Measurements from ENCODE around the gene MTSS2. TPM values are rescaled to one million over a fixed set of nuclear protein-coding genes. Genes with fewer than 3 reads are reported as not detected.

Gene MTSS2
- total and polyA plus RNA-seq, 5 donors, result 47.5 to 71.2 (median 66.4) TPM

DNA sequence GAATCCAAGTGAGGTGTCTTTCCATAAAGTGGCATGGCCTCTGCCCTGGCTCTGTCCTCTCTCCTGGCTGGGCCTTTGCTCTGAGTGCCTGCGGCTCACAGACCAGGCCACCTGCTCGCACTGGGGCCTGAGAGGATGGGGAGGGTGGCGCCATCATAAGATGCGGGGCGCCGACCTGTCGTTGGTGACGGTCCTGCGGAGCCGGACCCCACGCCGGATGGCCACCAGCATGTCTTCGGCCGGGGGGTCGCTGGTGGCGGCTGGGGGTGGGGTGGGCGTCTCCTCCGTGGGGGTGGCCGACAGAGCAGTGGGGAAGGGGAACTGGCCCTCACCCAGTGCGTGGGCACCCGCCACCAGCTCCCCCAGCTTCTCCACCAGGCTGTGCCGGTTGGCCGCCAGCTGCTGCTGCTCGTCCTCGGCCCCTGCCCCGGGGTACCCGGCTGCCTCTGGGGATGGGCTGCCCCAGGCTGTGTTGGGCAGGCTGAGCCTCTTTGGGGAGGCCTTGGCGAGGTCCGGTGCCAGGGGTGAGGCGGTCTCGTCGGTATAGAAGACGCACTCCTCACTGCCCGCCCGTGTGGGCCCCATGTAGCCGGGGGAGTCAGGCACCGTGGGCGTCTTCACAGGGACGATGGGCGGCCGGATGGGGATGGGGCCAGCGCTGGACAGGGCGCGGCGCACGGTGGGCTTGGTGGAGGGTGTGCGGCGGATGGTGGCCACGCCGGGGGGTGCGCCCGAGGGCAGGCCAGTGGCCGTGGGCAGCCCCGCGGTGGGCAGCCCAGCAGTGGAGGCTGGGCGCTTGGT lies 22.1 kb downstream of the MTSS2 start:
- H3K9me3 ChIP-seq (ENCODE audit: control insufficient read depth, low read length), result no peaks in the 10 kb centered on the region
- H3K4me3 ChIP-seq (ENCODE audit: low read length), result no peak overlapping the region
- H3K27me3 ChIP-seq (ENCODE audit: control insufficient read depth, insufficient read depth), result no peaks in the 10 kb centered on the region
- 95% methylated on average over 56 of the region's 56 CpGs for WGBS
- intact Hi-C loops (cut with DNase I), result no loop called here
- no peaks in the 10 kb centered on the region for H3K4me1 ChIP-seq (ENCODE audit: control insufficient read depth, insufficient read depth, low read length)
- ATAC-seq, result peak in 1 of 2 donors; percentile 5
- DNase-seq, result peak in 2 of 3 donors; percentile 16 to 63
- H3K27ac ChIP-seq (ENCODE audit: low read length), result no peak overlapping the region

DNA sequence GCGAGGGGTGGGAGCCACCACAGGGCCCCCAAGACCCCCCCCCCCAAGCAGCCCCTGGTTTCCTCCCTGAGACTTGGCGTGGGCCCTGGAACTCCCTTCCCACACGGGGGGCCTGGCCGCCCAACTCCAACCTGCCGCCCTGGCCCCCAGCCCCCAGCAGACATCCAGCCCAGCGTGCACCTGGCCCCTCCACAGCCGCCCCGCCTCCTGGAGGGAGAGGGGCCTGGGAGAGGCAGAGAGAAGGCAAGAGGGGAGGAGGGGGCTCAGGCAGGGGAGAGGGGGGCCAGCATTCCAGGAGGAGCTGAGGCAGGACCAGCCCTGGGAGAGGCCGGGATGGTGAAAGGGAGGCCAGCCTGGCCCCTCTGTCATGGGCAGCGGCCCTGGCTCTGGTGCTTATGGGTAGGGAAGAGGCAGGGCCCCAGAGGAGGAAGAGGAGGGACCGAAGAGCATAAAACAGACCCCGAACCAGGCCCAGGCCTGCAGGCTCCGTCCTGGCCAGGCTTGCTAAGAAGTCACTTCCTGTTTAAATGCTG lies 22.8 kb downstream of the MTSS2 start:
- ATAC-seq (no peak), DNase-seq (peak in 1 of 3 donors; percentile 36)
- no peaks in the 10 kb centered on the region for H3K4me1 ChIP-seq (ENCODE audit: control insufficient read depth, insufficient read depth, low read length)
- 83% methylated on average over 13 of the region's 13 CpGs for WGBS
- no peaks in the 10 kb centered on the region for H3K9me3 ChIP-seq (ENCODE audit: control insufficient read depth, low read length)
- H3K27ac ChIP-seq (ENCODE audit: low read length), result no peak overlapping the region
- no peak overlapping the region for H3K4me3 ChIP-seq (ENCODE audit: low read length)
- no peaks in the 10 kb centered on the region for H3K27me3 ChIP-seq (ENCODE audit: control insufficient read depth, insufficient read depth)
- intact Hi-C loops (cut with DNase I), result no loop called here

DNA sequence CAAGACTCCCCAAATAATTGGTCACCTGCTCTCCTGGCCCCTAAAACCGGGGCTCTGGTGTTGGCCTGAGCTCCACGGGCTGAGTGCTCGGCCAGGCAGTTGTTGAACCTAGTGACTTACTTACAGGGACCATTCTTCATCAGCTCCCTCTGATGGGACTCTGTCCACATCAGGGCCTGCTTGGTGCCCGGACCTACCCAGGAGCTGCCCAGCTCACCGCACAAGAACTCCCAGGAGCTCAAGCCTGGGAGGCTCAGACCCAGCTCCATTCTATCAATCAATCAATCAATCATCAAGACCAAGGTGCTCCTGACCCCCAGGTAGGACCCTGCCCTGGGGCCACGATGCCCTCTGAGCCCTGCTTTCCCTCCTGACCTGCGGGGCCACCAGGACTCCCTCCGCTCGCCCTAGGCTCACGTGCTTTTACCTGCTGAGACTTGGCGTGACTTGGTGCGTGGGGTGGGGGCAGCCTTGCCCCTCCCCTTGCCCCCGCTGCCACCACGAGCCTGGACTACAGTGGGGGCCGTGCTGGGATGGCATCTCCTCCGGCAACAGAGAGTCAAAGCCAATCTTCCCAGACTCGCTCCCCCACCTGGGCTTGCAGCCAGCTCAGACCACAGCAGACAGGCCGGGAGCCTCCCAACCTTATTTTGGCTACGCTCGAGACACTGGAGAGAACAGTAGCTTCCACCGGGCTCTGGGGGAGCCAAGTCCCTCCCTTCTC lies 23.8 kb downstream of the MTSS2 start:
- Histone ChIP-seq H3K4me1 (ENCODE audit: control insufficient read depth, insufficient read depth, low read length) (no peaks in the 10 kb centered on the region), H3K27me3 (ENCODE audit: control insufficient read depth, insufficient read depth) (no peaks in the 10 kb centered on the region), H3K4me3 (ENCODE audit: low read length) (no peak overlapping the region), H3K9me3 (ENCODE audit: control insufficient read depth, low read length) (no peaks in the 10 kb centered on the region), H3K27ac (ENCODE audit: low read length) (no peak overlapping the region)
- DNase-seq (peak in 2 of 3 donors; percentile 74 to 77), ATAC-seq (peak in 1 of 2 donors; percentile 17)
- WGBS, result 66% methylated on average over 21 of the region's 21 CpGs
- intact Hi-C loops (cut with DNase I), result no loop called here

DNA sequence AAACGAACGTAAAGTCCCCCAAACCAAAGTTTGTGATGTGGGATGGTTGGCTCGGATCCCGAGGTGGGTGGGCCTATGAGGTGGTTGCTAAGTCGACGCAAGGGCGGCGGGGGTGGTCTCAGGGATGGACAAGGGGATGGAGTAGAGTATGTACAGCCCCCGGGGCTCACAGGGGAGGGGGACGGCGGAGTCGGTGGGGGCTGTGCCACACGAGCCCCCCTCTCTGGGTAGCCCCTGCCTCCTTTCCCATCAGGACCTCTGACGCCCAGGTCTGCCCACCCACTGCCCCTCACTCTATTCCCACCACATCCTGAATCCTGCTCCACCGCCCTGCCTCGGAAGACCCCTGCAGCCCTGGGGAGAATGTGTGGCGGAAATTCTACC lies 24.3 kb downstream of the MTSS2 start:
- Histone ChIP-seq H3K9me3 (ENCODE audit: control insufficient read depth, low read length) (no peaks in the 10 kb centered on the region), H3K27me3 (ENCODE audit: control insufficient read depth, insufficient read depth) (no peaks in the 10 kb centered on the region), H3K4me3 (ENCODE audit: low read length) (no peak overlapping the region), H3K4me1 (ENCODE audit: control insufficient read depth, insufficient read depth, low read length) (no peaks in the 10 kb centered on the region), H3K27ac (ENCODE audit: low read length) (no peak overlapping the region)
- 78% methylated on average over 17 of the region's 17 CpGs for WGBS
- DNase-seq (peak in 1 of 3 donors; percentile 73), ATAC-seq (no peak)
- intact Hi-C loops (cut with DNase I), result no loop called here

DNA sequence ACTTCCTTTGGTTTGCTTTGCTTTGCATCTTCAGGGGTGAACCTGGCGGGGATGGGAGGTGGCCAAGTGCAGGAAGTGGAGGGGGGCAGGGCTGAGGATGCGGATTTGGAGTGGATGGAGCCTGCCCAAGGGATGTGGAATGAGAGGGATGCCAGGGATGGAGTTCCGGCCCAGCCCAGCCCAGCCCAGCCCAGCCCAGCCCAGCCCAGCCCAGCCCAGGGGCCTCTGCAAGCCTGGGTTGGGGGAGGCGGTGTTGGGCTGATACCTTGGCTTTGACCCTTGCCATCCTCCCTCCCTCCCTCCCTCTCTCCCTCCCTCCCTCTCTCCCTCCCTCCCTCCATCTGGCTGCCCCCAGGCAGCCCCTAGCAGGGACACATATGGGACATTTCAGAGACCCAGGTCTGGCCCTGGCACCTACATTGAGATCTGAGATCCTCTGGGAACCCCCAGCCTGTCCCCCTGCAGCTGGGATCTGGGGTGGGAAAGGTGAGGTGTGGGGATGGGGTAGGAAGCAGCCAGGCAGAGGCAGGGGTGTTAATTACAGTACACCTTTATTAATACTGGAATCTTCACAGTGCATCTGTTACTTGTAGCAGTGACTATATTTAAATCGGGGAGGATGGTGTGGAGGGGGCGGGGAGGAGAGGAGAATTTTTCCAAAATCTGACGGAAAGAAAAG lies 25.0 kb downstream of the MTSS2 start:
- peak in 1 of 3 donors; percentile 9 for DNase-seq
- ATAC-seq, result peak in 1 of 2 donors; percentile 22

DNA sequence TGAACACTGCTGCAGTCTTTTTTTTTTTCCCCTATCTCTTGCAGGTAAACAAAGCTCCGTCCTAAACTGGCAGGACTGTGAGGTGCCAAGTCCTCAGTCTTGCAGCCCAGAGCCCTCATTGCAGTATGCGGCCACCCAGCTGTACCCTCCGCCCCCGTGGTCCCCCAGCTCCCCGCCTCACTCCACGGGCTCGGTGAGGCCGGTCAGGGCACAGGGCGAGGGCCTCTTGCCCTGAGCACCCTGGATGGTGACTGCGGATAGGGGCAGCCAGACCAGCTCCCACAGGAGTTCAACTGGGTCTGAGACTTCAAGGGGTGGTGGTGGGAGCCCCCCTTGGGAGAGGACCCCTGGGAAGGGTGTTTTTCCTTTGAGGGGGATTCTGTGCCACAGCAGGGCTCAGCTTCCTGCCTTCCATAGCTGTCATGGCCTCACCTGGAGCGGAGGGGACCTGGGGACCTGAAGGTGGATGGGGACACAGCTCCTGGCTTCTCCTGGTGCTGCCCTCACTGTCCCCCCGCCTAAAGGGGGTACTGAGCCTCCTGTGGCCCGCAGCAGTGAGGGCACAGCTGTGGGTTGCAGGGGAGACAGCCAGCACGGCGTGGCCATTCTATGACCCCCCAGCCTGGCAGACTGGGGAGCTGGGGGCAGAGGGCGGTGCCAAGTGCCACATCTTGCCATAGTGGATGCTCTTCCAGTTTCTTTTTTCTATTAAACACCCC lies 25.7 kb downstream of the MTSS2 start:
- intact Hi-C loops (cut with DNase I), result loop anchor here in 2 of 4 donors (10.0 kb wide), 4 partner anchors 85 to 325 kb away; partner anchors contain the start of genes COG4 (in 1 of the 2) and SF3B3 (in 1 of the 2)
- H3K9me3 ChIP-seq (ENCODE audit: control insufficient read depth, low read length), result no peaks in the 10 kb centered on the region
- H3K27ac ChIP-seq (ENCODE audit: low read length), result no peak overlapping the region
- no peak for DNase-seq
- no peaks in the 10 kb centered on the region for H3K4me1 ChIP-seq (ENCODE audit: control insufficient read depth, insufficient read depth, low read length)
- H3K4me3 ChIP-seq (ENCODE audit: low read length), result no peak overlapping the region
- H3K27me3 ChIP-seq (ENCODE audit: control insufficient read depth, insufficient read depth), result no peaks in the 10 kb centered on the region
- WGBS, result 85% methylated on average over 16 of the region's 16 CpGs
- ATAC-seq, result peak in 1 of 2 donors; percentile 12

More for the DNA sequence above, 25.0 kb downstream of the MTSS2 start:
- 60% methylated on average over 7 of the region's 7 CpGs for WGBS
- Histone ChIP-seq H3K4me3 (ENCODE audit: low read length) (no peak overlapping the region), H3K27ac (ENCODE audit: low read length) (no peak overlapping the region), H3K9me3 (ENCODE audit: control insufficient read depth, low read length) (no peaks in the 10 kb centered on the region), H3K27me3 (ENCODE audit: control insufficient read depth, insufficient read depth) (no peaks in the 10 kb centered on the region), H3K4me1 (ENCODE audit: control insufficient read depth, insufficient read depth, low read length) (no peaks in the 10 kb centered on the region)
- intact Hi-C loops (cut with DNase I), result no loop called here

DNA sequence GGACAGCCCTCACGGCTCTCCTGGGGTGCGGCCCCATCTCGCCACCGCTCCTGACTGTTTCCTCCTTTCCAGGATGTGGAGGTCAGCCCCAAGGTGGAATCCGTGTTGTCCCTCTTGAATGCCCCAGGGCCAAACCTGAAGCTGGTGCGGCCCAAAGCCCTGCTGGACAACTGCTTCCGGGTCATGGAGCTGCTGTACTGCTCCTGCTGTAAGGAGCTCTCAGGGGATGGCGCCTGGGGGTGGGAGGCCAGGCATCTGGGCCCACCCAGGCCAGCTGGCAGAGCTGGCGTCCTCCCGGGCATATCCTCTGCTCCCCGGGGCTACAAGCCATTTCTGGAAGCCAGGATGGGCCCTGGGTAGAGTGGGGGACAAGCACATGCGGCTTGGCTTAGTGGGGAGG lies 26.3 kb downstream of the MTSS2 start:
- no peak for ATAC-seq
- intact Hi-C loops (cut with DNase I), result loop anchor here in 2 of 4 donors (10.0 kb wide), 4 partner anchors 85 to 325 kb away; partner anchors contain the start of genes COG4 (in 1 of the 2) and SF3B3 (in 1 of the 2)
- Histone ChIP-seq H3K4me3 (ENCODE audit: low read length) (no peak overlapping the region), H3K9me3 (ENCODE audit: control insufficient read depth, low read length) (no peaks in the 10 kb centered on the region), H3K27ac (ENCODE audit: low read length) (no peak overlapping the region), H3K27me3 (ENCODE audit: control insufficient read depth, insufficient read depth) (no peaks in the 10 kb centered on the region), H3K4me1 (ENCODE audit: control insufficient read depth, insufficient read depth, low read length) (no peaks in the 10 kb centered on the region)
- DNase-seq, result peak in 1 of 3 donors; percentile 29
- 82% methylated on average over 12 of the region's 12 CpGs for WGBS

DNA sequence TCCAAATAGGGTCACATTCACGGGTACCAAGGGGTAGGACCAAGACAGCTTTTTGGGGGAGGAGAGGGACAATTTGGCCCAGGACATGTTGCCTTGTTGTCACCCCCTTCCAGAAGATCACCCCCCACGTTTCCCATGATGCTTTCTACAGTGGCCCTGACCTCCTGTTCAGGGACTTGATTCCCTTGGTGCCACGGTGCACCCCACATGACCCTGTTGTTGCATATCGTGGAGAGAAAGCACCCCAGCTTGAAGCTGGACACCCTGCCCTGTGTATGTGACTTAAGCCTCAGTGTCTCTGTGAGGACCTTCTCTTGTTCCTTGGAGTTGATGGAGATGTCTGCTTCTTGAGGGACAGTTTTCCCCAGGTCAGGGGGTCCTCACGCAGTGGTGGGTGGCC lies 26.9 kb downstream of the MTSS2 start:
- Histone ChIP-seq H3K4me1 (ENCODE audit: control insufficient read depth, insufficient read depth, low read length) (no peaks in the 10 kb centered on the region), H3K27ac (ENCODE audit: low read length) (no peak overlapping the region), H3K9me3 (ENCODE audit: control insufficient read depth, low read length) (no peaks in the 10 kb centered on the region), H3K27me3 (ENCODE audit: control insufficient read depth, insufficient read depth) (no peaks in the 10 kb centered on the region), H3K4me3 (ENCODE audit: low read length) (no peak overlapping the region)
- intact Hi-C loops (cut with DNase I), result loop anchor here in 2 of 4 donors (10.0 kb wide), 4 partner anchors 84 to 324 kb away; partner anchors contain the start of genes COG4 (in 1 of the 2) and SF3B3 (in 1 of the 2)
- DNase-seq (no peak), ATAC-seq (no peak)
- 83% methylated on average over 5 of the region's 5 CpGs for WGBS

DNA sequence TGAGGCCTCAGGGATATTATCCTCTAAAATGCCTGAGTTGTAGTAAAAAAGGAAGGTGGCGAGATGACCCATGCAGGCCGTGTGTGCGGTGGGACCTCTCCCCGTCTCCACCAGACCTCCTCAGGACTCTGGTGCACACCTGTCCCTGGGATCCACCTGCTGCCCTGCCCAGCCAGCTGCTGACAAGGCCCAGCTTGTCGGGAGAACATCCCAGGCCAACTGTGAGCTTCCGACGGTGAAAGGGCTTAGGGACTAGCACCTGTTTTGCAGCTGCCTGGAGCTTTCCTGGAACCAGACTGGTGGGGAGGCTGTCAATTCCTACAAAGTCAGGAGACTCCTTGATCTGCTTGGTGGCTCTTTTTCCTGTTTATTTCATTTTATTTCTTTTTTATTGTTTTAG lies 27.9 kb downstream of the MTSS2 start:
- WGBS, result 82% methylated on average over 7 of the region's 7 CpGs
- ATAC-seq (no peak), DNase-seq (no peak)
- H3K4me1 ChIP-seq (ENCODE audit: control insufficient read depth, insufficient read depth, low read length), result no peaks in the 10 kb centered on the region
- H3K27me3 ChIP-seq (ENCODE audit: control insufficient read depth, insufficient read depth), result no peaks in the 10 kb centered on the region
- intact Hi-C loops (cut with DNase I), result loop anchor here in 2 of 4 donors (10.0 kb wide), 4 partner anchors 83 to 323 kb away; partner anchors contain the start of genes COG4 (in 1 of the 2) and SF3B3 (in 1 of the 2)
- no peak overlapping the region for H3K27ac ChIP-seq (ENCODE audit: low read length)
- H3K9me3 ChIP-seq (ENCODE audit: control insufficient read depth, low read length), result no peaks in the 10 kb centered on the region
- no peak overlapping the region for H3K4me3 ChIP-seq (ENCODE audit: low read length)

DNA sequence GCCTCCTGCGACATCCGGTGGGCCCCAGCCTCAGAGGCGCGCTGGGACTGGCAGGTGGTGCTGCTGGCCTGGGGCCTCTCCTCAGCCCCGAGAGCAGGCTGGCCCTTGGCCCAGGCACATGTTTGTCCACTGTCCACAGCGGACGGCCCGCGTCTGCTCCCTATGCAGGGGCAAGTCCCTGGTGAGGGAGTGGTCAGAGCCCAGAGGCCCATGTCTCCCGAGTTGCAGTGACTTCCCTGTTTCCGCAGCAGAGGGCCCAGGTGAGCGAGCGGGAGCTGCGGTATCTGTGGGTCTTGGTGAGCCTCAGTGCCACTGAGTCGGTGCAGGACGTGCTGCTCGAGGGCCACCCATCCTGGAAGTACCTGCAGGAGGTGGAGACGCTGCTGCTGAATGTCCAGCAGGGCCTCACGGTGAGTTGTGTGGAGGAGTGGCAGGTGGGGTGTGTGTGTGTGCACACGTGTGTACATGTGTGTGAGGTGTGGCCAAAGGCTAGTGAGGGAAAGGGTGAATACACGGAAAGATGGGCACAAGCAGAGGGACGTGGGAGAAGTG lies 29.1 kb downstream of the MTSS2 start:
- Histone ChIP-seq H3K9me3 (ENCODE audit: control insufficient read depth, low read length) (no peaks in the 10 kb centered on the region), H3K4me3 (ENCODE audit: low read length) (no peak overlapping the region), H3K27ac (ENCODE audit: low read length) (no peak overlapping the region), H3K27me3 (ENCODE audit: control insufficient read depth, insufficient read depth) (no peaks in the 10 kb centered on the region), H3K4me1 (ENCODE audit: control insufficient read depth, insufficient read depth, low read length) (no peaks in the 10 kb centered on the region)
- DNase-seq, result peak in 1 of 3 donors; percentile 41
- WGBS, result 69% methylated on average over 22 of the region's 22 CpGs
- intact Hi-C loops (cut with DNase I), result loop anchor here in 2 of 4 donors (10.0 kb wide), 4 partner anchors 82 to 322 kb away; partner anchors contain the start of genes COG4 (in 1 of the 2) and SF3B3 (in 1 of the 2)
- no peak for ATAC-seq

Data from right cardiac atrium (tissue), 5 donors.